ENCODE results near the gene ZNF536.

The ZNF536 gene

GRCh38 chr19:30564551-30565011 lies 192.4 kb downstream of the ZNF536 start:
- no peak for DNase-seq (ENCODE audit: low spot score)
- TF ChIP-seq, protein P1, sequence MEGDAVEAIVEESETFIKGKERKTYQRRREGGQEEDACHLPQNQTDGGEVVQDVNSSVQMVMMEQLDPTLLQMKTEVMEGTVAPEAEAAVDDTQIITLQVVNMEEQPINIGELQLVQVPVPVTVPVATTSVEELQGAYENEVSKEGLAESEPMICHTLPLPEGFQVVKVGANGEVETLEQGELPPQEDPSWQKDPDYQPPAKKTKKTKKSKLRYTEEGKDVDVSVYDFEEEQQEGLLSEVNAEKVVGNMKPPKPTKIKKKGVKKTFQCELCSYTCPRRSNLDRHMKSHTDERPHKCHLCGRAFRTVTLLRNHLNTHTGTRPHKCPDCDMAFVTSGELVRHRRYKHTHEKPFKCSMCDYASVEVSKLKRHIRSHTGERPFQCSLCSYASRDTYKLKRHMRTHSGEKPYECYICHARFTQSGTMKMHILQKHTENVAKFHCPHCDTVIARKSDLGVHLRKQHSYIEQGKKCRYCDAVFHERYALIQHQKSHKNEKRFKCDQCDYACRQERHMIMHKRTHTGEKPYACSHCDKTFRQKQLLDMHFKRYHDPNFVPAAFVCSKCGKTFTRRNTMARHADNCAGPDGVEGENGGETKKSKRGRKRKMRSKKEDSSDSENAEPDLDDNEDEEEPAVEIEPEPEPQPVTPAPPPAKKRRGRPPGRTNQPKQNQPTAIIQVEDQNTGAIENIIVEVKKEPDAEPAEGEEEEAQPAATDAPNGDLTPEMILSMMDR (IDR thresholded peaks at IDR 0.05; ENCODE audit: extremely low read depth, missing control alignments): no peak

DNA sequence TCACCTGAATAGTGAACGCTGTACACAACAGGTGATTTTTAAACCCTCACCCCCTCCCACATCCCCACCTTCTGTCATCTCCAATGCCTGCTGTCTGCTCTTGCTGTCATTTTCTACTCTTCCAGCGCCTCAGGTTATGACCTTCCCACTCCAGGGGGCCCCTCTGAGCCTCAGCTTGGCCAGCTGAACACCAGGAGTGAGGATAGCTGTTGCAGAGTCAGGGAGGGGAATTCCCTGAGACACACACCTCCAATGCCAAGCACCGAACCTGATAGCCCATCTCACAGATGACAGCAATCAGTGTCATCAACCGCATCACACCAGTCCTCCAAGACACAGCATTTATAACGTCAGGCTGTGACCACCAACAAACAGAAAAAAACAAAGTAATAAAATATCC lies 193.5 kb downstream of the ZNF536 start:
- TF ChIP-seq, protein P1 (IDR thresholded peaks at IDR 0.05; ENCODE audit: extremely low read depth, missing control alignments): no peak
- DNase-seq (ENCODE audit: low spot score): no peak

DNA sequence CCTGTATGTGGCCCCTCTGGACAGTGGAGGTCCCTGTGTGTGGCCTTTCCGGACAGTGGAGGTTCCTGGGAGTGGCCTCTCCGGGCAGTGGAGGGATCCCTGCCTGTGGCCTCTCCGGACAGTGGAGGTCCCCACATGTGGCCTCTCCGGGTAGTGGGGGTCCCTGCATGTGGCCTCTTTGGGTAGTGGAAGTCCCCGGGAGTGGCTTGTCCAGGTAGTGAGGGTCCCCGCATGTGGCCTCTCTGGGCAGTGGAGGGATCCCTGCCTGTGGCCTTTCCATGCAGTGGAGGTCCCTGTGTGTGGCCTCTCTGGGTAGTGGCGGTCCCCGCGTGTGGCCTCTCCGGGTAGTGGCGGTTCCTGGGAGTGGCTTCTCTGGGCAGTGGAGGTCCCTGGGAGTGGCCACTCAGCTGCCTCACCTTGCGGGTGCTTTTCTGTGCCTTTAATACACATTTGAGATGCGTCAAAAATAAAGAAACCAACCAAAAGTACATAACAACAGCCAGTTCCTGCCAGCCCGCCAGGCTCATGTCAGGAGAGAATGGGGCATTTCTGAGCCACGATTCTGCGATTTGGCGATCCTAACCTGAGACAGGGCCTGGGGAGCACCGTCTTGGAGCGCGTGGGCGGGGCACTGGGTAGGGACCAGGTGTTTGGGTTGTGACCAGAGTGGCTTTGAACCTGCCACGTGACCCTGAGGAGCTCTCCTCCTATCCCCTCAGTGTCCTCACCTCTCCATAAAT lies 194.7 kb downstream of the ZNF536 start:
- DNase-seq (ENCODE audit: low spot score): no peak
- TF ChIP-seq, protein P1 (IDR thresholded peaks at IDR 0.05; ENCODE audit: extremely low read depth, missing control alignments): no peak

DNA sequence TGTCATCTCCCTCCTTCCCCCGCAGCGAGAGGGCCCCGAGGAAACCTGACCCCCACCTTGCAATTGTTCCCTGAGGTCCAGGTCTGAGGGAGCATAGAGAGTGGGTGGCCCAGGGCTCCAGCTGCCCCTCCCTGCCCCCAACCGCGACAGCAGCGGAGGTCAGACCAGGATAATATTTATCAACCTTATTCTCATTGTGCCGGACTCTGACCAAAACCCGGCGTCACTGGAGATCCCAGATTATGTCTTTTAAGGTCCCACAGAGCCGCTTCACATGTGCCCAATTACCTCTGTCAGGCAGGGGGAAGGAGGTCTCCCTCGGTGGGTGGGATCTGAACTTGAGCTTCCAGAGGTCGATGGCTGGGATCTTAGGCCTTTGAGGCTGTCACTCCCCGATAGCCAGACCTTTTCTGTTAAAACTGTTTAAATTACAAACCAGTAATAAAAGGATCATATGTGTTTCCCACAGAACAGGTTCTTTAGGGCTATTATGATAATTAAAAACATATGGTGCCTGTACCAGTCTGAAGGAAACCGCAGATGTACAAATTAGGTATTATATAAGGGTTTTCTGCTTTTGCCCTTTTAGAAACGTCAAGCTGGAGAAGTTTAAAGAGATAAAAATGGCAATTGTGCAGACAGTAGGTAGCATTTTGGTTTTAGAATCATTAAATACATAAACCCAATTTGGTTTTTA lies 195.5 kb downstream of the ZNF536 start:
- DNase-seq (ENCODE audit: low spot score): no peak
- TF ChIP-seq, protein P1 (IDR thresholded peaks at IDR 0.05; ENCODE audit: extremely low read depth, missing control alignments): no peak

DNA sequence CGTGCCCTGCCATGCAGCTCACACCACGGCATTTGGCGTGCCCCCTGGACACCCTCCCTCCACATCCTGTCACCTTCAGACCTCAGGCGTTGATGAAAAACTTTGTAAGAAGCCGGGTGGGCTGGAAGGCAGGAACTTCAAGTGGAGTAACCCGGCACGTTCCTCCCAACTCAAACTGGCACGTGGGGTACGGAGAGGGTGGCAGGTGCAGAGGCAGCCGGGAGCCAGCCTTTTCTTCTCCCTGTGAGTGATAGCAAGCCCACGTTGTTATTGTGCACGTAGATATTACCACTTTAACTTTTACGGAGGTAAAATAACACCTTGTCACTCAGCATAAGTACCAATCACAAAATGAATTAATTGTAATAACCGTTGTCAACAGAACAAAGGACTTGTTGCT lies 198.0 kb downstream of the ZNF536 start:
- TF ChIP-seq, protein P1 (IDR thresholded peaks at IDR 0.05; ENCODE audit: extremely low read depth, missing control alignments): no peak
- DNase-seq (ENCODE audit: low spot score): no peak

DNA sequence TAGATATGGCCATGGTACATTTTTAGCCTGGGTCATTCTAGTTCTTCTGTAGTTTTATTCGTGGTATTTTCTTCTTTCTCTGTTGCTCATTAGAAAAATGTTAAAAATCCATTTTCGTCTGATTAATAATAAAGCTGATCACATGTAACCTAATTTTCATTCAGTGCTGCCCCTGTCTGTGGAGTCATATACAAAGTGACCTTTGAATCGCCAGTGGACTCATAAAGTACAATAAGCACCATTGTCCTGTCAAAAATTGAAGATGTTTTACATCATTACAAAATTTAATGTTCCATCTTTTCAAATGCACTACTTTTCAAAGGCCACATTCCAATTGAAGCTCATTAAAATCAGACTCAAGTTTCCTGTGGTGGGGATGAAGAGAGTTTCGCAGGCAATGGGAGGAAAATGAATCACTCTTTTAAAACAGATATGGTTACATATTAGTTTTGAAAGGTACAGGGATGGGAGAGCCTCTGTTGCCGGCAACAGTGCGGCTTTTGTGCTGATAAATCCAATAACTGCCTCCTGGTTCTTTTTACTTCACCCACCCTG lies 205.4 kb downstream of the ZNF536 start:
- DNase-seq (ENCODE audit: low spot score): no peak
- TF ChIP-seq, protein P1 (IDR thresholded peaks at IDR 0.05; ENCODE audit: extremely low read depth, missing control alignments): no peak

DNA sequence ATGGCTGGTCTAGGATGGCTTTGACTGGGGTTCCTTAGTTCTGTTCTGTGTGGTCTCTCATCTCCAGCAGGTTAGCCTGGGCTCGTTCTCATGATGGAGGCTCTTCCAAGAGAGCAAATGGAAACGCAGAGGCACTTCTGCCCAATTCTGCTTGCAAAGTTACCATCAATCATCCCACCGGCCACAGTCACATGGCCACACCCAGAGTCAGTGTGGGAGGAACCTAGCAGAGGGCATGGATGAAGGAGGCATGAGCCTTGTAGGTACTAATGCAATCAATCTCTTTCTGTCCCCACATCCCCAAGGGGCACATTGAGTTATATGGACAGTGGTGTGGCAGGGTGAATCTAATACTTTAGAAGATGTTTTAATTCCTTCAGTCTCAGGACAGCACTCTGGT lies 207.2 kb downstream of the ZNF536 start:
- TF ChIP-seq, protein P1 (IDR thresholded peaks at IDR 0.05; ENCODE audit: extremely low read depth, missing control alignments): no peak
- DNase-seq (ENCODE audit: low spot score): no peak

Measured in GM20000 (cell line).